SK-N-MC (cell line): ENCODE measurements around the gene LPCAT3.

Experiments
- FOXP2 ChIP-seq: optimal IDR thresholded peaks from 2 replicates; pipeline ENCODE3; 2011; ENCODE audit warnings: mild to moderate bottlenecking, moderate library complexity; ENCODE audit not compliant: insufficient read depth; ENCODE audit errors: extremely low read length, control extremely low read depth
- POLR2AphosphoS5 ChIP-seq: IDR thresholded peaks from 2 replicates; pipeline ENCODE4 v1.6.1; 2012; ENCODE audit warnings: mild to moderate bottlenecking, low read depth, low read length, borderline replicate concordance

- TF ChIP-seq POLR2AphosphoS5 (no peak), FOXP2 (no peak)
These were observed 54.4 kb downstream of the LPCAT3 start for GRCh38 chr12:6963791-6964413.
